Gastrocnemius medialis (tissue), 4 donors: Measurements from ENCODE around the gene BICRAL.

Experiments
- CTCF ChIP-seq, 5 experiments: fragments of 450-650 bp in 3 of 5; fragments of 200-600 bp in 2 of 5; sonication (generic) in 2 of 5; IDR thresholded peaks in 4 of 5; conservative IDR thresholded peaks in 1 of 5; 1 replicate in 4 of 5; 2 replicates in 1 of 5; pipeline ENCODE4 v1.5.1; 2016 to 2019; ENCODE audit warnings: antibody characterized with exemption in 5 of 5, mild to moderate bottlenecking in 3 of 5, moderate library complexity in 3 of 5
- POLR2A ChIP-seq, 2 donors: fragments of 450-650 bp; IDR thresholded peaks; one replicate each; pipeline ENCODE4 v1.6.1; 2017; ENCODE audit warnings: antibody characterized with exemption in 2 of 2, mild to moderate bottlenecking in 2 of 2, moderate library complexity in 2 of 2

GRCh38 chr6:42735976-42736375 lies 45.9 kb upstream of the BICRAL start:
- TF ChIP-seq POLR2A (IDR thresholded peaks at IDR 0.05) (no peak), CTCF (IDR thresholded peaks at IDR 0.05 in 4 of 5, conservative IDR thresholded peaks at IDR 0.05 in 1 of 5) (no peak)
